Measurements from ENCODE around the gene PRAMEF9.
"Not testable (repeated sequence)": the region's sequence is repeated elsewhere in the genome, so short reads cannot be mapped to it uniquely, and the experiment has no call there.

Gene PRAMEF9

DNA sequence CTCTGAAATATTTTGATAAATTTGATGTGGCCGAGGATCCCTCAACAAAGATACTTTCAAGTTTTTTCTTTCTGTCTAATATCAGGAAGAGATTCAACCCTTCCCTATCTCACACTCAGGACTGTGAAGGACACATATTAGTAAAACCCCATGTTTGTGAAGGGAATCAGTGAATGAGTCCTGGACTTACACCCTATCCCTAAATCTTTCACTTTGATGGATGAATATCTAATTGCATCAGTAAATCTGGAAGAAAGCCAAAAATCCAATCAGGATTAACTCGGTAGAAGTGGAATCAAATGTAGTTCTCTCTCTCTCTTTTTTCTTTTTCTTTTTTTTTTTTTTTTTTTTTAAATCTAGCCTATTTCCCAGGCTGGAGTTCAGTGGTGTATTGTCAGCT, at the start of gene PRAMEF9:
TSS of gene PRAMEF9 (plus strand) at position 301 of the 400 bp plus-strand sequence. CDS start 3,433 bp downstream, outside the sequence.
- not testable (repeated sequence) for DNase-seq

DNA sequence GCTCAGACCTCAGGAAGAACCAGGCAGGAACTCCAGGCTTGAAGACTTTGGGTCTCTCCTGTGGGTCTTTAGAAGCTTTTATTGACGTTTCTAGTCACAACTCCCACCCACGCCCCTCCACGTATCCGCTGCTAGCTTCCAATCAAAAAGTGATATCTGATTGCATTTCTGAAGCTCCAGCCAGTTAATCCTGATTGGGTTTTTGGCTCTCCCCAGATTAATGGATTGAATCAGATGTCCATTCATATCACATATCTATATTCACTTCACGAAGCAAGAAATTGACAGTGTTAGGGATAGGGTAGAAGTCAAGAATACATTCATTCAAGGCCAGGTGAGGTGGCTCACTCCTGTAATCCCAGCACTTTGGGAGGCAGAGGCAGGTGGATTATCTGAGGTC, 15.7 kb upstream of the PRAMEF9 start, which contains the start of gene PRAMEF26:
TSS of gene PRAMEF26 (minus strand) at position 101 of the 400 bp plus-strand sequence. CDS start 2,914 bp downstream, outside the sequence.
- not testable (repeated sequence) for DNase-seq

DNA sequence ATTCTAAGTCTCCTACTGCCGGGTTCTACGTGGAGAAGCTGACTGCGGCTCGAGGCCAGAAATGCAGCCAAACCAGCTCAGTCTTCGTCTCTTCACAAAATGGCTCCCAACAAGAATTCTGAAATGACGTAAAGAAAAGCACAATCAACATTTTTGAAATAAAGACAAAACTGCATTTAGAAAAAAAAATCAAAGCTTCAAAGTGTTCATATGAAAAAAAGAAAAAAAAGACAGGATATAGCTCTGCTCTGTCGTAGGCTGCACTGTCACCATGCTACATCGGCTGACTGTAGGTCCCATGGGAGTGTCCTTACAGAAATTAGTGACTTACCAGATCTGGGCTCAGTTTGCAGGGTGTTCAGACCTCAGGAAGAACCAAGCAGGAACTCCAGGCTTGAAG, 6.1 kb upstream of the PRAMEF9 start, which contains the start of gene HNRNPCL4:
TSS of gene HNRNPCL4 (minus strand) at position 101 of the 400 bp plus-strand sequence. CDS start 164 bp downstream, outside the sequence.
- DNase-seq, result not testable (repeated sequence)

DNA sequence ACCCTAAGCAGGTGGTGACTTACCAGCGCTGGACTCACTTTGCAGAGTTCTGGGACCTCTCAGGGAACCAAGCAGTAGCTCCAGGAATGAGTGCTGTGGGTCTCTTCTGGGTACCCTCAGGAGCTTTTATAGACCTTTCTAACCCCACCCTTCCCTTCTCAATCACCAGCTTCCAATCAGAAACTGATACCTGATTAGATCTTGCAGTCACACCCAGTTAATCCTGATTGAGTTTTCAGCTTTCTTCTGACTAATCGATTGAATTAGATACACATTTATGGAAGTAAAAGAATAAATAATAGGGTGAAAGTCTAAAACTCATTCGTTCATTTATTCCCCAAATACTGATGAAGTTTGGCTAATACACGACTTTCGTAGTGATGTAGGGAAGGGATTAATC, 29.7 kb downstream of the PRAMEF9 start, which contains the start of gene PRAMEF13:
TSS of gene PRAMEF13 (minus strand) at position 101 of the 400 bp plus-strand sequence. CDS start 1,820 bp downstream, outside the sequence.
- DNase-seq, result not testable (repeated sequence)

DNA sequence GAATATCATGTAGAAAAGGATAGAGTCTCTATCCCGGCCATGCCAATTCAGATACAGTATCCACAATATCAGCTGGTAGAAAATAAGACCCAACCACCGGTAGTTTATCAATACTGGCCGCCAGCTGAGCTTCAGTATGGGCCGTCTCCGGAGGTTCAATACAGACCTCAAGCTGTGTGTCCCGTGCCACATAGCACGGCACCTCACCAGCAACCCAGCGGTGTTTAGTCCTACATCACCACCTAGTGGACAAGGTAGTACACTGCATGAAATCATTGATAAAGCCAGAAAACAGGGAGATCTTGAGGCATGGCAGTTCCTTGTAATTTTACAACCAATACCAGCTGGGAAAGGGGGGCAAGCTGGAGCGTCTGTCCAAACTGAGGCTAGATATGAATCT, 37.1 kb downstream of the PRAMEF9 start:
- DNase-seq, result not testable (repeated sequence)

DNA sequence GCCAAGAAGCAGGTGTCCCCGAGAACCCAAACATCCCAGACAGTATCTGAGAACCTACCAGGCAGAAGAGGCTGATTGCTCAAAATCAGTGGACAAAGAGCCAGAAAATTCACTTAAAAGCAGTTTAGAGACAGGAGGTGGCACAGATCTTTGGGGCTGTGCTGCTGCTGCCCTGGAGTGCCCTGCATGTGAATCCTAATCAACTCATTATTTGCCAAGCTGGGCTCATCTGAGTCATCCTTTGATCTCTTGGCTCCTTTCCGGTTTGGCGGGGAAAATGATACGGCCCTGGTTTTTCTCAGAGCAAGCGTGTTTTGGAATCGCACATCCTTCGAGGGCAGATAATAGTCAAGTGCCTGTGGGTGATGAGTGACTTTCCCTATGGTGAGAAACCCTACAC, 45.0 kb downstream of the PRAMEF9 start:
- not testable (repeated sequence) for DNase-seq

DNA sequence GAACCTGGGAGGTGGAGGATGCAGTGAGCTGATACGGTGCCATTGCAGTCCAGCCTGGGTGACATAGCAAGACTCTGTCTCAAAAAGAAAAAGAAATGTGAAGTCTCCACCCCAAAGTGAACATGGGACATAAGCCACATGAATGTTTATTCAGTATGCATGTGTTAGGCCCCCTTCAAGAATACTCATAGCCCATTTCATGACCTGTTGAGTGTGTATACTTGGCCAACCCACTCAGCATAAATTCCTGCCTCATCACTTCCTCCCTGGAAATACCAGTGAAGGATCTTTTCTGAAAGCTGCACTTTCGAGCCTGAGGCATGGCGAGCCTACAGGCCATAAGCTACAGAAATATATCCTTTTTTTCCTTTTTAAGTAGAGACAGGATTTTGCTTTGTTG, 47.6 kb downstream of the PRAMEF9 start:
- DNase-seq, result not testable (repeated sequence)

DNA sequence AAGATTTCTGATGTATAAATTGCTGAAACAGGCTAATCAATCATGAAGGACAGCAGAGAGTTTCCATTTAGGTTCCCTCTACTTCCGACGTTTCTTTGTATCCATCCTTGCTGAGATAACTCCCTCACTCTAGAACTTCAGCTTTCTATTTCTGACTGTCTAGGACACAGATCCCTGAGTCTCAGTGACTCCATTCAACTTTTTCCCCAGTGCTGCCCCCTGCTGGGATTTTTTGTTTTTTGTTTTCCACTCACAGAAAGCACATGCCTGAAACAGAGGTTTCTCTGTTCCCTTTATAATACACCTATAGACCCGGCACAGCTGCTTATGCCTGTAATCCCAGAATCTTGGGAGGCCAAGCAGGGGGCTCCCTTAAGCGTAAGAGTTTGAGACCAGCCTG, 51.1 kb downstream of the PRAMEF9 start:
- DNase-seq, result not testable (repeated sequence)

DNA sequence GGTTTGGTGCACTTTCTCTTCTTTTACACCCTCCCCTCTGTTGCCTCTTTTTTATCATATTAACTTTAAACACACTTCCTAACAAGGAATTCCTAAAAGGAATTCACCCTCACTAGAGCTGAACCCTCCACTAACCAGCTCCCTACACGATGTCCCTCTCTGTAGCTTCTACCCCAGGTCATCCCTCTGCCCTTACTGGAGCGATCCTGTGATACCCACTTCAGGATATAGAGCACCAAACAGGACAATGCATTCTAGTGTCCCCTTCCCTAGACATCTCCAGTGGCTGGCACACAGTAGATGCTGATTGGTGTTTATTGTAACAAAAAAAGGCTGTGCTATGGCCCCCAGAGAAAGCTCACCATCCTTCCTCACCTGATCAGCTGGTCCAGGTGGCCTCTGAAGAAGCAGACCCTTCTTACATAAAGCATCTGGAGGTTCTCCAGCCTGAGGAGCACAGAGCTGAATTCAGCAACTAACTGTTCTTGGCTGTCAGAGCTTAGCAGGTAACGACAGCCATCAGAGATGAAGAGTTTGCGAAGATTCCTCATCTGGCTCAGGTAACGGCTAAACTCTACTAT, 52.9 kb downstream of the PRAMEF9 start:
- DNase-seq, result no peak

DNA sequence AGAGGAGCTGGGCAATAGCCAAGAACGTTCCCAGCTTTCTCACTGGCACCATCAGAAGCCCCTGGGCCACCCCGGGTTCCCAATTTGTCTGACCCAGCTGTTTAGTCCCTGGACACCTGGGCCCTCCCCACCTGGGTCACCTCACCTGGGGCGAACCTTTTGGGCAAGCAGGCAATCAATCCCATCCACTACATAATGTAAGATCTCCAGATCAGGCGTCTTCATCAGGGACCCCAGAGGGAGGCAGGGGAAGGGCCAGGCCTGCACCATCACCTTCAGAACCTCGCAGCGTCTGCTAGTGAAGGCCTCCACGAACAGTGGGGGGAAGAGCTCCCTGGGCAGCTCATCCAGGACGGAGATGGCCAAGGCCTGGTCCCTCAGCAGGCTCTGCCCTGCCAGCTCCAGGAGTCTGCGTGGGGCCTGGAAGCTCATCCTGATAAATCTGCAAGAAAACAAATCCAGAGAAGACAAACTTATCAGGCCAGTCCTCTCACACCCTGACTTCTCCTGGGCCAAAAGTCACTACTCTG, 54.1 kb downstream of the PRAMEF9 start, which contains the start of gene PRAMEF18:
TSS of gene PRAMEF18 (minus strand) at position 480 of the 530 bp plus-strand sequence. CDS start at position 432, 48 bp downstream.
- DNase-seq, result not testable (repeated sequence)

DNA sequence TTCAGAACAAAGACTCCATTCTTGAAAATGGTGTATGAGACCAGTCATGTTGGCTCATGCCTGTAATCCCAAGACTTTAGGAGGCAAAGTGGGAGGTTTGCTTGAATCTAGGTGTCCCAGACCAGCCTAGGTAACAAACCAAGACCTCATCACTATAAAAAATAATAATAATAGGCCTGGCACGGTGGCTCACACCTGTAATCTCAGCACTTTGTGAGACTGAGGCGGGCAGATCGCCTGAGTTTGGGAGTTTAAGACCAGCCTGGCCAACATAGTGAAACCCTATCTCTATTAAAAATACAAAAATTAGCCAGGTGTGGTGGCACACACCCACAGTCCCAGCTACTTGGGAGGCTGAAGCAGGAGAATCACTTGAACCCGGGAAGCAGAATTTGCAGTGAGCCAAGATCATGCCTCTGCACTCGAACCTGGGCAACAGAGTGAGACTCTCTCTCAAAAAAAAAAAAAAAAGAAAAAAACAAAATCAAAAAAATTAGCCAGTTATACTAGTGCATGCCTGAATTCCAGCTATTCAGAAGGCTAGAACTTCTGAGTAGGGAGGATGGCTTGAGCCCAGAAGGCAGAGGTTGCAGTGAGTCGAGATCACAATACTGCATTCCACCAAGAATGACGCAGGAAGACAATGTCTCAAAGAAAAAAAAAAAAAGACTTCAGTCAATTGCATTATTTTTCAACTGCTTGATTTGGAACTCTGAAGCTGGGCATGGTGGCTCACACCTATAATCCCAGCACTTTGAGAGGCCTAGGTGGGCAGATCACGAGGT, 55.8 kb downstream of the PRAMEF9 start:
- DNase-seq, result not testable (repeated sequence)

DNA sequence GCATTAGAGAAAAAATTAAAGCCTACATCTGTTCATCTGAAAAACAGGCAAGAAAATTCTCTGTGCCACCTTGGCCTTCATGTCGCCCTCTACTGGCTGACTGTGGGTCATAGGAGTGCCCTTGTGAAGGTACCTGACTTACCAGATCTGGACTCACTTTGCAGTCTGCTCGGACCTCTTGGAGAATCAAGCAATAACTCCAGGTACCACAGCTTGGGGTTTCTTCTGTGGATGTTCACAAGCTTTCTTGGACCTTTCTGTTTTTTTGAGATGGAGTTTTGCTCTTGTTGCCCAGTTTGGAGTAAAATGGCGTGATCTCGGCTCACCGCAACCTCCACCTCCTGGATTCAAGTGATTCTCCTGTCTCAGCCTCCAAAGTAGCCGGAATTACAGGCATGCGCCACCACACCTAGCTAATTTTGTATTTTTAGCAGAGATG, 56.7 kb downstream of the PRAMEF9 start:
- DNase-seq, result peak; percentile 5 to 44
